Activated CD8-positive, alpha-beta memory T cell treated with anti-CD3 and anti-CD28 coated beads, Interleukin-2, amount 50 U/mL, for 1 hour (primary cell): Measurements from ENCODE around the gene NT5DC2.
"Not testable (repeated sequence)": the region's sequence is repeated elsewhere in the genome, so short reads cannot be mapped to it uniquely, and the experiment has no call there.

Experiments used
- DNase-seq: peaks from one replicate; pipeline ENCODE4 v3.0.0-alpha.2; 2020; ENCODE audit errors: extremely low read depth

The NT5DC2 gene

GRCh38 chr3:52537165-52537620 is 3.5 kb upstream of the NT5DC2 start:
- DNase-seq: no peak

DNA sequence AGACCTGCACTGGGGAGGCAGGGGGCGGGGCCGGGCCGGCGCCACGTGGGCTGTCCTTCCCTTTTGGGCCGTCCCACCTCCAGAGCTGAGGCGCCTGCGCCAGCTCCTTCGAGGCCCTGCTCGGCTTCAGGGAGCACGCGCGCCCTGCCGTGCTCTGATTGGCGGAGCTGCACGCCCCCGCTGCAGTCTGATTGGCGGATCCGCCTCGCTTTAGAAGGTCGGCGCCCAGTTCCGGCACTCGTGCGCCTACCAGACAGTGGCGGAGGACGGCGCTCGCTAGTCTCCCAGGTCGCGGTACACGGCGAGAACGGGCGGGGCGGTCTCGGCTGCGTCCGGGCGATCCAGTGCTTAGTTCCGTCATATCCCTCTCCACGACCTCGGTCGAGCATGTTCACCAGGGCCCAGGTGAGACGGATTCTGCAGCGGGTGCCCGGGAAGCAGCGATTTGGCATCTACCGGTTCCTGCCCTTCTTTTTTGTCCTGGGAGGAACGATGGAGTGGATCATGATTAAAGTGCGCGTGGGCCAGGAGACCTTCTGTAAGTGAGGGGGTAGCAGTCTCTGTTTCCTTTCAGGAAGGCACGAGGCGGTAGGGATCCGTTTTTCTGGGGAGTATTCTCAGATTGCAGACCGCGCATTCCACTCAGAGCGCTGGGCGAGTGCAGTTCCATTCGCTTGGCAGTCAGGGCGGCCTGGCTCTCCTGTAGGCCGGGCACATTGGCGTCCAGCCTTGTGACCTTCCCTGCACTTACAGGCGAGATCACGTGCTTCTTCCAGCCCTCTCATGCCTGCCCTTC is 2.9 kb upstream of the NT5DC2 start, which contains the start of gene UQCC5:
Gene UQCC5, plus strand, starts transcription at position 237 of the 796 bp plus-strand sequence. Its CDS starts 151 bp downstream, at position 388.
- DNase-seq: peak; percentile 88

GRCh38 chr3:52536112-52536368 is 2.4 kb upstream of the NT5DC2 start:
- DNase-seq: no peak

DNA sequence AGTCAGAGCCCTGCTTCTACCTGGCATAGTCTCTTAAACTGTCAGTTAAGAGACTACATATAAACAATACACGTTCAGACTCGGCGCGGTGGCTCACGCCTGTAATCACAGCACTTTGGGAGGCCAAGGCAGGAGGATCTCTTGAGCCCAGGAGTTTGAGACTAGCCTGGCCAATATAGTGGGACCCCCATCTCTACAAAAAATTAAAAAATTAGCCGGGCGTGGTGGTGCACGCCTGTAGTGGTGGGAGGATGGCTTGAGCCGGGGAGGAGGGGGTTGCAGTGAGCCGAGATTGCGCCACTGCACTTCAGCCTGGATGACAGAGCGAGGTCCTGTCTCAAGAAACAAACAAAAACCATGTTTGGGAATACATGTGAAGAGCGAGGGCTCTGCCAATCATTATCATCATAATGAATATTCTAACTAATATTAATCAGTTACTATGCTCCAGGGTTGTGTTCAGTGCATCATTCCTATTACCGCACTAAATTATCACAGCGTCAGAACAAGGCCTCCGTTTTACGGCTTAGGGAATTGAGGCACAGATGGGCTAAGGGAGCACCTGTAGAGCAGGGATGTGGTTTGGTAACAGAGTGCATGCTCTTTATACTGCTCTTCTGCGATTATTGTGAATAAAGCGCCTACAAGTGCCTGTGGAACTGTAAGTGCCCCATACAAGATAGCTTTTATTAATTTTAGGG is 1.9 kb upstream of the NT5DC2 start:
- no peak for DNase-seq

- DNase-seq: no peak
Measured at GRCh38 chr3:52534281-52535183, 875 bp upstream of the NT5DC2 start.

DNA sequence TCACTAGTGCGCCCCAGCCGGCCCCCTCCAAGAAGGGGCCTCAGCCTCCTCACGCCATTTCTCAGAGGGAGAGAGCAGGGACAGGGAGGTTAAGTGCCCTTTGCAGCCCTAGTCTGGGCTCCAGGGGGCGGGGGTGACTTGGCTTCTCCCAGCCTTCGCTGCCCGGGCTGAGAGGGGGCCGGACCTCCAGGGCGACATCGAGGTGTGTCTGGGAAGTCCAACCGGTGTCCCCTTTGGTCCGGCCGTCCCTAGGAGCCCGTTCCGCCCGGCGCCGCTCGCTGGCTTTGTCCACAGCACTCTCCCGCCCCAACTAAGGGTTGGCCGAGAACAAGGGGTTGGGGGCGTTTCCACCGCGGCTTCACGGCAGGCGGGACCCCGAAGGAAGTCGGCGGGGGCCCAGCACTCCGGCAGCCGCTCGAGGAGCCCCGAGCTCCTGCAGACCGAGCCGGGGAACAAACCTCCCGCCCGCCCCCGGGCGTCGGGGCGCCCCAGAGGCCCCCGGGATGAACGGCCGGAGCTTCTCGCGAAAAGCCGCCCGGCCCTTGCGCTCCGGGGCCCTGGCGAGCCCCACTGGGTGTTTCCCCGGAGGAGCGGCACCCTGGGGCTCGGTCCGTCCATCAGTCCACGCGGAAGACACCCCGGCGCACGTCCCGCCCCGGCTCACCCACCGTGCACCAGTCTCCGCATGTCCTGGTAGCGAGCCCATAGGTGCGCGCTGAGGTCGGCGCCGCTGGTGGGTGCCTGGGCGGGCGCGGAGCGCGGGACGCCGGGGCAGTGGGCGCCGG is 627 bp downstream of the NT5DC2 start:
- DNase-seq: no peak

GRCh38 chr3:52532517-52532837 is 1.2 kb downstream of the NT5DC2 start:
- peak; percentile 20 for DNase-seq

DNA sequence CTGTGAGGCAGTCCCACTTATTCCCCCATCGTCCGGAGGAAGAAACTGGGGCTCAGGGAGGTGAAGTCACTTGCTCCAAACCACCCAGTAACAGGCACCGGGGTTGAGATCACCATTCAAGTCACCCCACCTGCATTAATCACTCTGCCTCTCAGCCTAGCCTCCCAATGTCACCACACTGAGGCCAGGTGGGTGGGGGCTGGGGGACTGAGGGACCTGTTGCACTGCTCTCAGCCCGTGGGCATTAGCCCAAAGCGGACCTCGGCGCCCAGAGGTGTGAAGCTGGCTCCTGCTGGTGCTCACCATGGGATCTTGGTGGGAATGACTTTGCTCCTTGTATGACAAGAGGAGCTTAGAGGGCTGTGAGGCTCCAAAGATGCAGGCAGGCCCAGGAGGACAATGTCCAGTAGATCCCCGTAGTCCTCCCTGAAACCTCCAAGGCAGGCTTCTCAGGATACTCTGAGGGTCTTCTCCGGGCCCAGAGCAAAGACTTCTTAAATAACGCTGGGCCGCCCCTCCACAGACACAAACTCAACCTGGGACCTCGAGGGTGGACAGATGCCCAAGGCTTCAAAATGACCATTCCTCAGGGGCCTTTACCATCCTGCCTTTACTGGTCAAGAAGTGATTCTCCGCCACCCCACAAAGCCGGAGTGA is 1.7 kb downstream of the NT5DC2 start:
- no peak for DNase-seq

- no peak for DNase-seq
Measured at GRCh38 chr3:52530918-52531826, 2.5 kb downstream of the NT5DC2 start.

GRCh38 chr3:52529376-52530333 is 4.0 kb downstream of the NT5DC2 start:
- DNase-seq: no peak

DNA sequence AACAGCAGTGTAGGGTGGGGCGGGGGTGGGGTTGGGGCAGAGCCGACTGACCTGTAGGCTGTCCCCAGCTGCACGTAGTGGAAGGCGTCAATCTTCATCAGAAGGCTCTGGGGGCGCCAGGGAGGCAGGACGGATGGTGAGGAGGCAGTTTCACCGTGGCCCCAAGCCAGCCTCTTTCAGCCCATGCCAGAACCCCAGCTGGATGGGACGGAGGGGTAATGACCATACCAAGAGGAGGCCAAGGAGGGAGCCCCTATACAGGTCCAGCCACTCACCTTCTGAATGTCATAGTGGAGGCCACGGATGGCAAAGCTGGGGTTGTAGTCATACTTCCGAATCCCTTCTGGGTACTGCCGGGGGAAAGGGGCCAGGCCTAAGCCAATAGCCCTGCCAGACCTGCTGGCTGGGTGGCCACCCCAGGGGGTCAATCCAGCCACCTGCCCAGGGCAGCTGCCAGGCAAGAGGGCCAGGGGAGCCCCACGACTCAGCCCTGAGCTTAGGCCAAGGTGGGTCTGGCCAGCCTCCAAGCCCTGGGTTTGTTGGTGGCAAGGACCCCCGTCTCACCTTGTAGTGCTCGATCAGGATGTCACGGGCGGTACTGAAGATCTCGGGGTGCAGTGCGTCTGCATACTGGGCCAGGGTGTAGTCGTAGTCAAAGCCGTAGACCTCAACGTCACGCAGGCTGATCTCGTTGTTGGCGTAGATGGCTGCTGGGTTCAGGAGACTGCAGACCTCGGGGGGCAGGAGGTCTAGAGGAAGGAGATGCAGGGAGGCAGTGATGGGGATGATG is 4.9 kb downstream of the NT5DC2 start:
- DNase-seq: no peak

DNA sequence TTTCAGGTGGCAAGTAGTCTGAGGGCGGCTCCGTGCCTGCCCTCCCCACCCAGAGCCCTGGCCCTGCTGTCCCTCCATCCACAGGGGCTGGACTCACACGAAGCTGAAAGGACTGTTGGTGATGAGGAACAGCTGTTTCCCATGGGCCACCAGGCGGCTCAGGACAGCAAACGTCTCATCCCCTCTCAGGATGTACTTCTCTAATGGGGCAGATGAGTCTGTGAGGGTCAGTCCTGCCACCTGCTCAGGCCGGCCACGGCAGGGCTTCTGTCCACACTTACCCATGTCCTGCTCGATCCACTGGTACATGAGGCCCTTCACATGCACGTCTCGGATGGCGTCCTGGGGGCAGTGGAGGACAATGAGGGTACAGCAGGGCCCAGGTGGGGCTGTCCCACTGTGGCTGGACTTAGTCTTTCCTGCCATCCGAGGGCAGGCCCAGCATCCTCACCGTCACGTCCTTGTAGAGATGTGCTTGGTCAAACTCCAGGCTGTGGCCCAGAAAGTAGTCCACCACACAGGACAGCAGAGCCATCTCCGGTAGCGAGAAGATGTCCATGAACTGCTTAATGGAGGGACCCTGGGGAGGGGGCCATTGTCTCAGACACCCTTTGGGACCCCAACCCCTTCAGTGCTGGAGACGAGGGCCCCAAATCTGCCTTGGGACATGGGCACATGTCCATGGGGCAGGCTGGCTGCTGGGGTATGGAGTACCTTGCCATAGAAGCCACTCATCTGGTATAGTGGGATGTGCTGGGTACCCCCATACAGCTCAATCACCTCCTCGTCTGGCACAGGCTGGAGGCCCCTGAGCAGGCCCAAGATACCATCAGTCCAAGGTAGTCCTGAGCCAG is 5.7 kb downstream of the NT5DC2 start:
- no peak for DNase-seq

DNA sequence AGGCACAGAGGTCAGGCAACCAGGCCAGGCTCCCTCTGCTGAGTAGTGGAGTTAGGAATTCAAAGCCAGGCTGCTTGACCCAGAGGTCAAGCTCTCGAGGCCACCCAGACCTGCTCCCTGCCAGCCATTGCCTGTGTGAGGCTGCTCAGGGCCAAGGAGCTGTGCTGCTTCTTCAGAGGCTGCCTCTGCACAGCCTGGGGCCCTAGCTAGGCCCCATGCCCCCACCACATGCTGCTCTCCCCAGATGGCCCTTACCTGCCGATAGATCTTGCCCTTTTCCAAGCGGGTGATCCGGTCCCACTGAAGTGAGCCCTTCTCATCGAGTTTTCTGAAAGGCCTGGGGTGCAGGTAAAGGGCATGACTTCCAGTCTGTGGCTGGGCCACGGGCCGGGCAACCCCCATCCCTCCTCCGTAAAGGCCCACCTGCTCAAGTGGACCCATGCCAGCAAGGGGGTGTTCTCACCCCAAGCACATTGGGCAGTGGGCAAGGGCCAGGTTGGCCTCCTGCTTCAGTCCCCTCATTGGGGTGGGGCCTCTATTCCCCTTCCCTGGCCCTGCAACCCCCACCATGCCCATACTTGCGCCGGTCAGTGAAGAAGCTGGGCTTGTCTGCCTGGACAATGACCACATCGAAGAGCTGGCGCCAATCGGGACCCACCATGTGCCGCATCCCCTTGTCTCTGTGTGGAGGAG is 6.5 kb downstream of the NT5DC2 start:
- no peak for DNase-seq

DNA sequence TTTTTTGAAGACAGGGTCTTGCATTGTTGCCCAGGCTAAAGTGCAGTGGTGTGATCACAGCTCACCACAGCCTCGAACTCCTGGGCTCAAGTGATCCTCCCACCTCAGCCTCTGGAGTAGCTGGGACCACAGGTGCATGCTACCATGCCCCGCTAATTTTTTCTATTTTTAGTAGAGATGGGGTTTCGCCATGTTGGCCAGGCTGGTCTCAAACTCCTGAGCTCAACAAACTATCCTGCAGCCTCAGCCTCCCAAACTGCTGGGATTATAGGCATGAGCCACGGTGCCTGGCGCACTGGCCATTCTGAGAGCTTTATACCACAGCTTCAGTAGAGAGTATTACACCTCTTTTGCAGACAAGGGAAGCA is 7.0 kb downstream of the NT5DC2 start:
- DNase-seq: not testable (repeated sequence)

DNA sequence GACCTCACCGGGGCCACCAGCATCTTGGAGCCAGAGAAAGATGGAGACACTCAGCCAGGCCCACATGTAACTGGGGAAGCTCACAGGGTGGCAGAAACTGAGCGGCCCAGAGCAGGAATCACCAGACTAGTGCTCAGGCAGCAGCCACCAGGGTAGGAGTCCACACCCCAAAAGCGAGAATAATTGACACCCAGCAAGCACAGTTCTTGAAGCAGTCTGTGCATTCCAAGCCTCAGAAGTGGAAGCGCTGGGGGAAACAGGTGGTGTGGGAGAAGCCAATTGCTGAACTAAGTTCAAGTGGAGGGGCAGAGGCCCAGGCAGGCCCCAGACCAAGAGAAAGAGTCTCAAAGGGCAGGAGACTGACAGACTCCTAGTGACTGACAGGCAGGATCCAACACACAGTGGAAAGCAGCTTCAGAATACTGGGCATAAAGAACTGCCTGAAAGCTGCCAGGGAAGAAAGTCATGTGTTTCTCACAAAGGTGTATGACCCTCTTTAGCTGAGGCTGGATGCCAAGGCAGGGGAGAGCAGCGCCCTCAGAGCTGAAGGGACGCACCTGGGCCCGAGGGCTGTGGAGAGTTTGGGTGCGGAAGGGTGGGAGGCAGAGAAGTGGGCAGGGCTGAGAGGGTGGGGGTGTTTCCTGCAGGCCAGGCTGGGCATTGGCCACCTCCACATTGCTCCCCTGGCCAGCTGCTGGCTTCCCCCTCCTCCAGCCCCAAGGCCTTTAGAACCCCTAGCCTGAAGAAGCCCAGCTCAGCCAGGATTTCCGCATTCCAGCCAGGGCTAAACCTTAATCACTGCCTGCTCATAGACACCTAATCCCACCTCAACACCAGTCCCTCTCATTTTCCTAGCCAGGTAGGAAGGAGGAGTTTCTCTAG is 7.7 kb downstream of the NT5DC2 start:
- no peak for DNase-seq
